ENCODE measurements around the gene WAC.
"Not testable (repeated sequence)": the region's sequence is repeated elsewhere in the genome, so short reads cannot be mapped to it uniquely, and the experiment has no call there.

Gene WAC

GRCh38 chr10:28532337-28533185, at the start of gene WAC:
WAC (plus strand) TSS chr10:28533118; CDS start chr10:28533580, 462 bp downstream.
- DNase-seq (ENCODE audit: low spot score), result peak; percentile 93

- DNase-seq (ENCODE audit: low spot score), result no peak
Measured at GRCh38 chr10:28489206-28489605, 43.7 kb upstream of the WAC start.

- not testable (repeated sequence) for DNase-seq (ENCODE audit: low spot score)
Measured at GRCh38 chr10:28490256-28490865, 42.6 kb upstream of the WAC start.

GRCh38 chr10:28492116-28492920, 40.6 kb upstream of the WAC start:
- peak; percentile 32 for DNase-seq (ENCODE audit: low spot score)

- DNase-seq (ENCODE audit: low spot score), result no peak
Measured at GRCh38 chr10:28494420-28494819, 38.5 kb upstream of the WAC start.

GRCh38 chr10:28495084-28495483, 37.8 kb upstream of the WAC start:
- no peak for DNase-seq (ENCODE audit: low spot score)

GRCh38 chr10:28496017-28496416, 36.9 kb upstream of the WAC start:
- DNase-seq (ENCODE audit: low spot score), result no peak

- DNase-seq (ENCODE audit: low spot score), result peak; percentile 29
Measured at GRCh38 chr10:28496481-28496961, 36.4 kb upstream of the WAC start.

GRCh38 chr10:28497313-28498126, 35.4 kb upstream of the WAC start:
- no peak for DNase-seq (ENCODE audit: low spot score)

- not testable (repeated sequence) for DNase-seq (ENCODE audit: low spot score)
Measured at GRCh38 chr10:28500203-28500602, 32.7 kb upstream of the WAC start.

GRCh38 chr10:28503114-28503513, 29.8 kb upstream of the WAC start:
- DNase-seq (ENCODE audit: low spot score), result peak; percentile 34

- no peak for DNase-seq (ENCODE audit: low spot score)
Measured at GRCh38 chr10:28505359-28505959, 27.5 kb upstream of the WAC start.

GRCh38 chr10:28508304-28508925, 24.5 kb upstream of the WAC start:
- DNase-seq (ENCODE audit: low spot score), result peak; percentile 38

- no peak for DNase-seq (ENCODE audit: low spot score)
Measured at GRCh38 chr10:28509286-28509685, 23.6 kb upstream of the WAC start.

GRCh38 chr10:28514648-28515047, 18.3 kb upstream of the WAC start:
- DNase-seq (ENCODE audit: low spot score), result no peak

- DNase-seq (ENCODE audit: low spot score), result no peak
Measured at GRCh38 chr10:28520346-28520745, 12.6 kb upstream of the WAC start.

- DNase-seq (ENCODE audit: low spot score), result not testable (repeated sequence)
Measured at GRCh38 chr10:28520828-28521227, 12.1 kb upstream of the WAC start.

GRCh38 chr10:28521961-28522360, 11.0 kb upstream of the WAC start:
- DNase-seq (ENCODE audit: low spot score), result not testable (repeated sequence)

GRCh38 chr10:28523725-28524252, 9.1 kb upstream of the WAC start:
- DNase-seq (ENCODE audit: low spot score), result no peak

GRCh38 chr10:28530751-28531150, 2.2 kb upstream of the WAC start:
- no peak for DNase-seq (ENCODE audit: low spot score)
